ENCODE measurements around the gene RNF4.
"Not testable (repeated sequence)": the region's sequence is repeated elsewhere in the genome, so short reads cannot be mapped to it uniquely, and the experiment has no call there.

Gene RNF4

GRCh38 chr4:2489081-2489805 lies 20.3 kb downstream of the RNF4 start:
- DNase-seq: no peak

- DNase-seq: no peak
Measured at GRCh38 chr4:2489841-2490552, 21.1 kb downstream of the RNF4 start.

GRCh38 chr4:2492970-2493369 lies 24.1 kb downstream of the RNF4 start:
- no peak for DNase-seq

- no peak for DNase-seq
Measured at GRCh38 chr4:2494992-2495391, 26.1 kb downstream of the RNF4 start.

GRCh38 chr4:2497324-2497723 lies 28.4 kb downstream of the RNF4 start:
- DNase-seq: no peak

DNA sequence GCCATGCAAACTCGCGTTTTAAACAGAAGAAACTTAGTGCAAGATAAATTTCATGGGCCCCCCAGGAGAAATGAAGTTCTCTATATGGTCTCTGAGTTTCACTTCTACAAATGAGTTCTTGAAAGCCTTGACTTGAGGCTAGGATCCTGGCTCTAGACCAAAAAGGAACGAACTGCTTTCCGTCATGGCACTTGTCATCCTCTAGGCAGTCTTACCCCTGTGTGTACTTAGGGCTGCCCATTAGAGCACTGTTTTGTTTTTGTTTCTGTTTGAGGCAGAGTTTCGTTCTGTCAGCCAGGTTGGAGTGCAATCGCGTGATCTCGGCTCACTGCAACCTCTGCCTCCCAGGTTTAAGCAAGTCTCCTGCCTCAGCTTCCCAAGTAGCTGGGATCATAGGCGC lies 29.0 kb downstream of the RNF4 start:
- DNase-seq: no peak

DNA sequence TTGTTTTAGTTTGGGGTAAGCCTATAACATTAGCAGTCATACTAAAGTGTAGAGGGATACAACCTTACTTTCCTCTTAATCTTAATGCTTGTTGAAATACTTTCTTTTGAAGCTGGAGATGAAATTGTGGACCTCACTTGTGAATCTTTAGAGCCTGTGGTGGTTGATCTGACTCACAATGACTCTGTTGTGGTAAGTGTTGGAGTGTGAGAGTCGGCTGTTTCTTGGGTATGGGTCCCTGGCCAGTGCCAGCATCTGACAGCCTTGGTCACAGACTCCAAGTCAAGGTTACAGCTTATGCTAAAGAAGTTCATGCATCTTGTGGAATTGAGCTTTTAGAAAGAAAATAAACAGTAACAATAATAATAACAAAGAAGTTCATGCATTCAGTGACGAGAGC lies 31.6 kb downstream of the RNF4 start:
- no peak for DNase-seq

- DNase-seq: no peak
Measured at GRCh38 chr4:2501034-2501594, 32.2 kb downstream of the RNF4 start.

- no peak for DNase-seq
Measured at GRCh38 chr4:2503809-2504208, 34.9 kb downstream of the RNF4 start.

DNA sequence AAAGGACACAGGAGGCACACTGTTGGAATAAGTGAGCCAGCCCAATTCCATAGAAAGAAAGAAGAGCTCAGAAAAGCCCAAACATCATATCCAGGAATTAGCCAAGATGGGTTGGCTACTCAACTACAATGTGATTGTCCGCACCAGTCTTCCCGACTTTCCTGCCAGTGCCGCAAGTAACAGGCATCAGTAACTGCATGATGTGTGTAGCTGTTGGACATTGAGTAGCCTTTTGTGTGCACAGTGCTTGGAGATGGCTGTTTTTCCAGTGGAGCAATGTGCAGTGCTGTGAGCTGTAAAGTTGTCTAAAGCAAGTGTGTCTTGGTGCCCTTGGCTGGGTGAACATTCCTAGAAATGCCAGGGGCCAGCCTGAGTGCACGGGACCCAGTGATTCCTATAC lies 38.4 kb downstream of the RNF4 start:
- no peak for DNase-seq

- DNase-seq: no peak
Measured at GRCh38 chr4:2507855-2508254, 38.9 kb downstream of the RNF4 start.

DNA sequence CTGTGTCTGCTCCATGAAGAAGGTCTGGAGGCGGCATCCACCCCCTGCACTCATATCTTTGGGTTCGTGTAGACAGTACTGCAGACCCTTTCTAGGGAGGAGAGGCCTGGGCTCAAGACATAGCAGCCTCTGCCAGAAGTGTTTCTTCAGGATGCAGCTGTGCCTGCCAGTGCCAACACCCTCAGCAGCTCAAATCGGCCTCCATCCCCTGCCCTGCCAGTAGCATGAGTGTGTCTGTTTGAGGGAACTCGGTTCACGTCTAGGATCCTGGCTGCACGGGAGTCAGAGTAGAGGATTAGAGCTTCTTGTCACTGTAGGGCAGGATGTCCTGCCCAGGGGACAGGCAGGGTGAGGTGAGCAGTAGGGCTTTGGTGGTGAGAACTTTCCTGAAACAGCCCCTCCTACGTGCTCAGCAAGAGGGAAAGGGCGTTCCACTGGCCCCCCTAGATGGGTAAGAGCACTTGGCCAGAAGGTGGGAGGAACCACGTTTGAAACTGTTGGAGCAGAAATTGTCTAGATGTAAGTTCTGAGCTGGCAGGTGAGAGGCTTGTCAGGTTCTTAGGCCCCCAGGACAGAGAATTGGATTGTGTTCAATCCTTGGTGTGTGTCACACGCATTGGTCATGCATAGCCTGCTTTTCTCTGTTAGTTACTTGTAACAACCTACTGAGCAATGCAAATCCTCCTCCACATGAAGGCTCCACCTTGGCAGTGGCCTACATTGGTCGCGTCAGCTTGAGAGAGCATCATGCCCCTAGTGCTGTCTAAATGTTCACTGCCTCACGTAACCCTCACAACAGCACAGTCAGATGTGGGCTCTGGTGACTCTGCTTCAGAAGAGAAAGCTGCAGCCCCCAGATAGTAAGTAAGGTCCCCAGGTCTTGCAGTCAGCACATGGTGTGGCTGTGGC lies 41.7 kb downstream of the RNF4 start:
- DNase-seq: no peak

GRCh38 chr4:2511645-2512131 lies 42.8 kb downstream of the RNF4 start:
- DNase-seq: no peak

DNA sequence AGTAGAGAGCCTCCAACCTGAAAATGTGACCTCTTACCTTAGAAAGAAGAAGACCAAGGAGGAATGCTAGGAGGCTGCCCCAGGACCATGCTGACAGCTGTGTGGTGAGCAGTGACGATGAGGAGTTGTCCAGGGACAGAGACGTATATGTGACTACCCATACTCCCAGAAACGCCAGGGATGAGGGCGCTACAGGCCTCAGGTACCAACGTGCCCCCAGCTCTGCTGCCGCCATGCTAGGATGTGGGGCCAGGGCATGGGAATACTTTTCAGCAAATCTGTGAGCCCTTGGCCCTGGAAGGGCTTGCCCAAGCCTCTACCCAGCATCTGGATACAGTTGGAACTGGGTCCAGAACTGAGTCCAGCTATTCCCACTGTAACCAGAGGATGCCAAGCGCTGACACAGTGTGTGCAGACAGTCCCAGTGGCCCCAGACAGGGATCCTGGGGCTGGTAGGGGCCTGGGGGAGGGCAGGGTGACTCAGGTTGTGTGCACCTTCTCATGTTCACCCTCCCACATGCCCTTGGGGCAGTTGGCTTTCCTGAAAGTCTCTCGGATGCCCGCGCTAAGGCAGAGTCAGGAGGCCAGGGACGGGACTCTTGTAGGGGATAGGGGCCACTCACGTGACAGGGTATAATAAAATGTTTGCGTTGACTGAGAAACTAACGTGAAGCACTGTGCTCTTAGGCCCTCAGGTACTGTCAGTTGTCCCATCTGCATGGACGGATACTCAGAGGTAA lies 43.7 kb downstream of the RNF4 start:
- no peak for DNase-seq

DNA sequence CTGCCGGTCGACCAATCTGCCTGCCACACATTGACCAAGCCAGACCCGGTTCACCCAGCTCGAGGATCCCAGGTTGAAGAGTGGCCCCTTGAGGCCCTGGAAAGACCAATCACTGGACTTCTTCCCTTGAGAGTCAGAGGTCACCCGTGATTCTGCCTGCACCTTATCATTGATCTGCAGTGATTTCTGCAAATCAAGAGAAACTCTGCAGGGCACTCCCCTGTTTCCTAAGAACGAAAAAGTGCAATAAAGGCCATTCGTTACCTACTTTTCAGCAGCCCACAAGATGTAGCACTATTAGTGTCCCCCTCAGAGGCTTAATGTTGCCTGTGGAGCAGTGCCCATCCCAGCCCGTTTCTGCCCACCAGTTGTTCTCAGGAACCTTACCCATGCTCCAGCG lies 45.3 kb downstream of the RNF4 start:
- DNase-seq: not testable (repeated sequence)

DNA sequence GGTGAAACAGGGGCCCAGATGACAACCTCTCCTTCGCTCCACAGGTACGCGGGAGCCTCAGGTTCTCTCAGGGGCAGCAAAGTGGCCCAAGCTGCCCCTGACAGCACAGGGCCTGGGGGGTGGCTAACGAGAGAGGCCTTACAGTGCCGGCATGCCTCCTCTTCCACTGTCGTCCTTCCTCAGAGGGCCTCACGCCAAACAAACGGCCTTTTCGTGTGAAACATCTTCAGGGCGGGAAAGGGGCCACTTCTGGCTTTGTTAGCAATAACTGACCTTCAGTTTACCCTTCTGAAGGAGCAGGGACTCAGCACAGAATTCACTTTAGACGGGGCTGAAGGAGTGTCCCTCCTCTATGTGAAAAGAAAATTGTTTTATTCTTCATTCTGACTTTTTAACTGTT lies 46.0 kb downstream of the RNF4 start:
- DNase-seq: not testable (repeated sequence)

- DNase-seq: no peak
Measured at GRCh38 chr4:2515830-2516550, 47.1 kb downstream of the RNF4 start.

DNA sequence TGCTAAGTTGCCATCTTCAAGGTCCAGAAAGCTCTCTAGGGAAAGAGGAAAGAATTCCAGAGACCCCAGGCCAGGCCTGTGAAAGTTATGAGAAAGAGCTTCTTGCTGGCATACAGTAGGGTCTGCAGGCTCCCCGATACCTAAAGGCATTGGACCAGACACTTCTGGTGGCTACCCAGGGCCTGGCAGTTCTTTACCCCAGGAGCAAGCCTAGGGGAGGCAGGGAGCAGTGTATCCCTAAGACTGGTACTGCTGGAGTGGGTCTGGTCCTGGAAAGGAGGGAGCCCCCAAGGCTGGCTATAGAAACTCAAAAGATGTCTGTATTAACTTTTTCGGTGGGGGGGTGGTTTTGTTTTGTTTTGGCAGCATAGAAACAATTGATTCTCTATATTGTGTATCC lies 47.7 kb downstream of the RNF4 start:
- DNase-seq: no peak

GRCh38 chr4:2526559-2526958 lies 57.7 kb downstream of the RNF4 start:
- no peak for DNase-seq

- no peak for DNase-seq
Measured at GRCh38 chr4:2534904-2535375, 66.0 kb downstream of the RNF4 start.

Measured in GOT3 (cell line).